Activated naive CD4-positive, alpha-beta T cell treated with anti-CD3 and anti-CD28 coated beads, Interleukin-2, amount 50 U/mL, for 24 hours (primary cell): Measurements from ENCODE around the gene U2AF2.

Experiments
- H3K27ac Mint-ChIP-seq: one replicate; pipeline ENCODE4 v1.8.0; 2021; ENCODE audit warnings: mild to moderate bottlenecking, mixed read lengths
- H3K27me3 Mint-ChIP-seq: one replicate; pipeline ENCODE4 v1.8.0; 2021; ENCODE audit warnings: mixed read lengths
- H3K36me3 Mint-ChIP-seq: one replicate; pipeline ENCODE4 v1.8.0; 2021; ENCODE audit warnings: mixed read lengths
- H3K4me1 Mint-ChIP-seq: one replicate; pipeline ENCODE4 v1.8.0; 2021; ENCODE audit warnings: mixed read lengths
- H3K4me3 Mint-ChIP-seq: one replicate; pipeline ENCODE4 v1.8.0; 2021; ENCODE audit warnings: mild to moderate bottlenecking, mixed read lengths
- H3K9me3 Mint-ChIP-seq: one replicate; pipeline ENCODE4 v1.8.0; 2021; ENCODE audit warnings: mixed read lengths

The U2AF2 gene

DNA sequence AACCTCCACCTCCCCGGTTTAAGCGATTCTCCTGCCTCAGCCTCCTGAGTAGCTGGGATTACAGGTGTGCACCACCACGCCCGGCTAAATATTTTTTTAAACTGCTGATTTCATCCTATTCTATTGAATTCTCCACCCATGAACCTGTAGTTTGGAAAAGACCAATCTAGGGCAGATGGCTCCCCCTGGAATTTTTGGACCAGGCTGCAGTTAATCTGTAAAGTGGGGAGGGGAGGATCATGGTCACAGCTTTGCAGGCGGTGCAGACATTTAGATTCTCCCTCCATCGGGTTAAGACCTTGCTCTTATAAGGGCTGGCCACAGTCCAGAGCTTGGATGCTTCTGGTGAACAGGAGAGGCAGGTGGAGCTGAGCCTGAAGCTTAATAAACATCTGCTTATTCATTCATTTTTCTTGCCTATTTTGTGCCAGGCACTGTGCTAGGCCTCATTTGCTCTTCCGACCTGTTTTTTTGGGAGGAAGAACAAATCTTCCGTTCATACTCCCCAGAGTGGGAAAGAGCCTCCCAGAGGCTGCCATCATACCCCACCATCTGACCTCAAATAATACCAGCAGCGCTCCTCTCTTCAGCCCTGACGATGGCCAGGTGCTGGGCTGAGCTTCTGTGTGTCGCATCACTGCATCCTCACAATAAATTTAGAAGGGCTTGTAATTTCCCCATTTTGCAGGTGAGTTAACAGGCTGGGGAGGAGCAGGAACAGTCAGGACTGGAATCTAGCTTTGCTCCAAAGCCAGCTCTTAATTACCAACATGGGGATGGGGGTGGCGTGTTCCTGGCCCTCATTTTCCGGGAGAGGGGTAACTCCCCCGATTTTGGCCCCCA is 7.7 kb upstream of the U2AF2 start:
- Mint-ChIP-seq H3K36me3 (peaks cover 1% of the 10 kb centered on the region), H3K27ac (peak overlapping the region; percentile 65)

DNA sequence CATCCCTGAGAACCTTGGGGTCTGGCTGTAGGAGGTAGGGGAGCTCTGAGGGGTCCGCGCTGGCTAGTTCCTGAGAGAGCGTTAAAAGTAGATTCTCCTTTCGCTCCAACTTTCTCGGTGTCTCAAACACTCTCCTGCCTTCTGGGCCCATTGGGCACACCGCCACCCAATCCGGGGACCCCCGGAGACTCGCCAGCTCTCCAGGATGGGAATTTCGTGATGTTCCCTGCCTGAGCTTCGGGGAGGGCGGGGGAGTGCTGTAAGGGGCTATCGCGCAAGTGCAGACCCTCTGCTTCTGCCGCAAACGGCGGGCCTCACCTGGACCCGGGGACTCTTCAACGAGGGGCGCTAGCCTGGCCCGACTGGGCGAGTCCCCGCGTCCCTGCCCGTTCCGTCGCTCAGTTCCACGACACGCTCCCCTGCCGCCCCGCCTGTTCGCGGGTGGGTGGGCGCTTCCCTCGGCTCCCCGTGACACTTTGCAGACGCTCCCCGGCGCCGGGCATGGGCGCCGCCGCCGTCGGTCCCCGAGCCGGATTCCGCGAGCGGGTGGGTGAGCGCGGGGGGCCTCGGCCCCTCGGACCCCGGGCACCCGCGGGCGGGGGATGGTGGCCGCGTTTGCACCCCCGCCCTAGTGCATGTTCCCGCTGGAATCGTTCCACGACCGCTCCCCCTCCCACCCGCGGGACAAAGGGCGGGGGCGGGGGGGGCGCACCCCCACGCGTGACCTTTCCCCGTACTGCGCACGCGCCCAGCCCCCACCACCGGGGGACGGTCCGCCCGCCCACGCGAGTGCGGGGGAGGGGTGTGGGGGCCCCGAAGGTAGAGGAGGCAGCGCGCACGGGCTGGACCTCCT is 6.9 kb upstream of the U2AF2 start, which contains the start of gene CCDC106:
TSS of gene CCDC106 (plus strand) at position 481 of the 853 bp plus-strand sequence. CDS start 835 bp downstream, outside the sequence.
- Mint-ChIP-seq H3K4me3 (peak within 1 kb of the TSS; percentile 86), H3K27me3 (no peaks in the 10 kb centered on the region), H3K9me3 (no peaks in the 10 kb centered on the region), H3K4me1 (peaks cover 53% of the 10 kb centered on the region), H3K27ac (peak within 1 kb of the TSS; percentile 76), H3K36me3 (peaks cover 1% of the 10 kb centered on the region)

More for the DNA sequence above, 7.7 kb upstream of the U2AF2 start:
- H3K27me3 Mint-ChIP-seq = no peaks in the 10 kb centered on the region
- peaks cover 57% of the 10 kb centered on the region for H3K4me1 Mint-ChIP-seq
- H3K4me3 Mint-ChIP-seq = peak overlapping the region; percentile 86
- H3K9me3 Mint-ChIP-seq = no peaks in the 10 kb centered on the region

DNA sequence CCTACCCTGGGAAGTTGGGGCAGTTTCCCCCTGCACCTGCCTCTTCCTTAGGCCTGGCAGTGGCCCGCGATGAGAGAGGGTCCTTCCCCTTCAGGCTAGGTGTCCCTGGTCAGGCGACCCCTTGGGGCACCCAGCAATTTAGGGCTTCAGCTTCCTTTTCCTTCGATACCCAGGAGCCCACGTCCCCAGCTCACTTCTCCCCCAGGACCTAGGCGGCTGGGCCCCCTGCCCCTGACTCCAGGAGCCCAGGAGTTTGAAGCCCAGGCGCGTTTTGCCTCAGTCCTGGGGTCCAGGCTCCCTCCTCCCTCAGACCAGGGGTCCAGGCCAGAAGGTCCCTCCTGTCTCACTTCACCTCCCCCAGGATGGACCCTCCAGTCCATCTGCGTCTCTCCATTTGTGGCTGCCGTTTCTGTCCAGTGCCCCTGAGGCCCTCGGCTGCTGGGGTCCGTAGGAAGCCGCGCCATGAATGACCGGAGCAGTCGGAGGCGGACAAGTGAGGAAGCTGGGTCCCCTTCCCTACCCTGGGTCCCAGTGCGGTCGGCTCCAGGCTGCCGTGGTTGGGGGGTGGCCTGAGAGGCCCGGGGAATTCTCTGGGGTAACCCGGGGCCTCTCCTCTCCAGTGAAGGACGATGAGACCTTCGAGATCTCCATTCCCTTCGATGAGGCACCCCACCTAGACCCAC is 6.1 kb upstream of the U2AF2 start:
- Mint-ChIP-seq H3K4me1 (peaks cover 47% of the 10 kb centered on the region), H3K4me3 (peak overlapping the region; percentile 82), H3K36me3 (peaks cover 1% of the 10 kb centered on the region), H3K27ac (peak overlapping the region; percentile 76), H3K27me3 (no peaks in the 10 kb centered on the region), H3K9me3 (no peaks in the 10 kb centered on the region)

DNA sequence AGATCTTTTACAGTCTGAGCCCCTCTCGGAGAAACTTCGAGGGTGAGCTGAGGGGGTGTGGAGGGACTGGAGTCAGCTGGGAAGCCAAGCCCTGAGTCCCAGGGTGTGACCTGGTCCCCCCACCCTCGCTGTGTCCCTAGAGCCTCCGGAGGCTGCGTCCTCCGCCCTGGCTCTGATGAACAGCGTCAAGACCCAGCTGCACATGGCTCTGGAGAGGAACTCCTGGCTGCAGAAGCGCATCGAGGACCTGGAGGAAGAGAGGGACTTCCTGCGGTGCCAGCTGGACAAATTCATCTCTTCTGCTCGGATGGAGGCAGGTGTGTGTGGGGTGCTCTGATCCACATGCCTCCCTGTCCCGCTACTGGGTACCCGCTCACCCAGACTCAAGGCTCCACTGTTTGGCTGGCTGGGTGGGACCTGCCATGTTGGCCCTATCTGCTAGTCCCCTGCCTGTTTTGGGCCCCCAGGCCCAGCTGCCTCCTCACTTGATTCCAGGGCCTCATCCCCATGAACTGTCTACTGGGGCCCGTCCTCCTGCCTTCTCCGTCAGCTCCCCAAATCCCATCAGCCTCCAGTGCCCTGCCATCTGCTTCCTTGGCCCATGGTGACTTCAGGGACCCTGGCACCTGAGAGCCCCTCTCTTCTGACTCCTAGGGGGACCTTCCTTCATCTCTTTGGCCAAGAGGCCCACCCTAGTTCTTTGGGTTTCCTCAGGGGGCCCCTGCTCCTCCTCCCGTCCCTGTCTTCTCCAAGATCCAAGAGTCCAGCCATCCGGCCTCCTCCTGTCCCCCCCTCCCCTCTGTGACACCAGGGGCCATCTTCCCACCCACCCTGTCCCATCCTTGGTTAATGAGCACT is 5.3 kb upstream of the U2AF2 start:
- Mint-ChIP-seq H3K4me1 (peaks cover 41% of the 10 kb centered on the region), H3K27me3 (no peaks in the 10 kb centered on the region), H3K27ac (peak overlapping the region; percentile 88), H3K36me3 (no peaks in the 10 kb centered on the region), H3K9me3 (no peaks in the 10 kb centered on the region), H3K4me3 (peak overlapping the region; percentile 82)

DNA sequence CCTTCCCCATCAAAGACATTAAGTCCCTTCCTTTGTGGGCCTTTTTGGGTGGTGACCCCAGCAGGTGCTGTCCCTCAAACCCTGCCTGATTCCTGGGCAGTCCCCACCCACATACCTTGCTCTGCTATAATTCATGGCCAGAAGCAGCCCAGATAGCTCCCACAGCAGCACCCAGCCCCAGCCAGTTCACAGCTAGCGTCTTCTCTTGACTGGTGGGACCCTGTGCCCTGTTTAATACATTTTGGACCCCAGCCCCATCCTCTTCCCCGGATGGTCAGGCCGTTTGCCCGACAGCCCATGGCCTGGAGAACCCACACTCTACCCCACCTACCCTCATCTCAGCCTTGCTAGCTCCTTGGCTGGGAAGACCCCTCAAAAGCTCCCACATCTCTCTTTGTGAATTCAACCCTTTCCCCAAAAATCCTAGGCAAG is 4.7 kb upstream of the U2AF2 start:
- Mint-ChIP-seq H3K27ac (peak overlapping the region; percentile 79), H3K4me3 (peak overlapping the region; percentile 54), H3K27me3 (no peaks in the 10 kb centered on the region), H3K9me3 (no peaks in the 10 kb centered on the region), H3K36me3 (no peaks in the 10 kb centered on the region), H3K4me1 (peaks cover 38% of the 10 kb centered on the region)

DNA sequence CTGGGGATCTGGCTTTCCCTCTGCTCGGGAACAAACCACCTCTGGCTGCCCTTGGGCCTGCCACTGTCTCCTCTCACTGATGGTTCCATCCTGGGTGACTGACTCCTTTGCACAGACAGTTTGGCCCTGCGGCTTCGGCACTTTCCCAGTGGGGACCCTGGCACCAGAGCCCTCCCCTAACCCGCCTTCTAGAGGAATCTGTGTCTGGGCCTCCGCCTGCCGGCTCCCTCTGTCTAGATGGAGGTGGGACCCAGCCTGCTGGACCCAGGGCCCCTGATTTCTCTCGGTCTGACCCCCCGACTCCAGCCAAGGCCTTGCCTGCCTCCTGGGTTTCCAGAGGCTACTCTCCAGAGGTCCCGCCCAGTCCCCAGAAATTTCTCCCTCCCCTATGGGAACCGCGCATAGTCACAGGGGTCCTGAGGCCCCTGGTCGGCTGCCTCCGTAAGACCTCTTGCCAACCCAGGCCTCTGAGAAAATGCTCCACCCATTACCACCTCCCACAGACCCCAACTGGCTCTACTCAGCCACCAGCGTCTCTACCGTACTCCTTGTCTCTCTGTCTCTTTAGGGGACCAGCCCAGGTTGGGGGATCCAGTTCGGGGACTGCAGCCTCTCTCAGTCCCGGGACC is 4.1 kb upstream of the U2AF2 start:
- no peaks in the 10 kb centered on the region for H3K9me3 Mint-ChIP-seq
- H3K27me3 Mint-ChIP-seq = no peaks in the 10 kb centered on the region
- peaks cover 32% of the 10 kb centered on the region for H3K4me1 Mint-ChIP-seq
- peak overlapping the region; percentile 77 for H3K27ac Mint-ChIP-seq
- H3K4me3 Mint-ChIP-seq = peak overlapping the region; percentile 54
- peaks cover under 1% of the 10 kb centered on the region for H3K36me3 Mint-ChIP-seq

DNA sequence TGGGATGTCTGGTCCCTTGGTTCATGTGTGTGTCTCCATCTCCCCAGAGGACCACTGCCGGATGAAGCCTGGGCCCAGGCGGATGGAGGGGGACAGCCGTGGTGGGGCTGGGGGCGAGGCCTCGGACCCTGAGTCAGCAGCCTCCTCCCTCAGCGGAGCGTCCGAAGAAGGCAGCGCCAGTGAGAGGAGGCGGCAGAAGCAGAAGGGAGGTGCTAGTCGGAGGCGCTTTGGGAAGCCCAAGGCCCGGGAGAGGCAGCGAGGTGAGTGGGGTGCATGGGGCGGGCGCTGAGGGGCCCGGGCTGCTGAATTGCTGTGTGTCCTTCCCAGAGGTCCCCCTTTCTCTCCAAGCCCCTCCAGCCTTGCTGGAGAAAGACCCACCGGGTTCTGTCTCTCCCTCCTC is 3.6 kb upstream of the U2AF2 start:
- H3K4me3 Mint-ChIP-seq = no peak overlapping the region
- H3K36me3 Mint-ChIP-seq = peaks cover 5% of the 10 kb centered on the region
- peaks cover 38% of the 10 kb centered on the region for H3K4me1 Mint-ChIP-seq
- no peak overlapping the region for H3K27ac Mint-ChIP-seq
- no peaks in the 10 kb centered on the region for H3K9me3 Mint-ChIP-seq
- H3K27me3 Mint-ChIP-seq = no peaks in the 10 kb centered on the region

DNA sequence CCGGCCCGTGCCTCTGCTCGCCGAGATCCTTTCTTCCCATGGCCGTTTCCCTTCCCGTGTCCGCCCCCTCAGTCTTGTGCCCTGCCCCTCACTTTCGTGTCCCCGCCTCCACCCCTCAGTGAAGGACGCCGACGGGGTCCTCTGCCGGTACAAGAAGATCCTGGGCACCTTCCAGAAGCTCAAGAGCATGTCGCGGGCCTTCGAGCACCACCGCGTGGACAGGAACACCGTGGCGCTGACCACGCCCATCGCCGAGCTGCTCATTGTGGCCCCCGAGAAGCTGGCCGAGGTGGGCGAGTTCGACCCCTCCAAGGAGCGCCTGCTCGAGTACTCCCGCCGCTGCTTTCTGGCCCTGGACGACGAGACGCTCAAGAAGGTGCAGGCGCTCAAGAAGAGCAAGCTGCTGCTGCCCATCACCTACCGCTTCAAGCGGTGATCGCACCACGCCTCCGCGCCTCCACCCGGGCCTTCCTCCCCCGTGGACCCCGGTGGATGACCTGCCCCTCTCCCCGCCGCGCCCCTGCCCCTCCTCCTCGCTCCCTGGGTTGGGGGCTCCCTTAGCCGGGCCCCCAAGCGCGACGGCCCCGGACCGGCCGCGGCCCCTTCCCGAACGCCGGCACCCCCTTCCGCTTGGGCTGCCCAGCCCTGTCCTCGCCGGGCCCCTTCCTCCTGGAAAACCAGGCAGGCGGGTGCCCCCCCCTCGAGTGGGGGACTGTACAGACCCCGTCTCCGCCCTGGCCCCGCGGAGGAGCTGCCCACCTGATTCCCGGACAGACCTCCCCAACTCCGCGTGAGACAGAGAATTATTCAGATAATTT is 2.3 kb upstream of the U2AF2 start:
- H3K27ac Mint-ChIP-seq = no peak overlapping the region
- H3K27me3 Mint-ChIP-seq = no peaks in the 10 kb centered on the region
- peaks cover 7% of the 10 kb centered on the region for H3K36me3 Mint-ChIP-seq
- H3K4me1 Mint-ChIP-seq = peaks cover 35% of the 10 kb centered on the region
- H3K9me3 Mint-ChIP-seq = no peaks in the 10 kb centered on the region
- no peak overlapping the region for H3K4me3 Mint-ChIP-seq

DNA sequence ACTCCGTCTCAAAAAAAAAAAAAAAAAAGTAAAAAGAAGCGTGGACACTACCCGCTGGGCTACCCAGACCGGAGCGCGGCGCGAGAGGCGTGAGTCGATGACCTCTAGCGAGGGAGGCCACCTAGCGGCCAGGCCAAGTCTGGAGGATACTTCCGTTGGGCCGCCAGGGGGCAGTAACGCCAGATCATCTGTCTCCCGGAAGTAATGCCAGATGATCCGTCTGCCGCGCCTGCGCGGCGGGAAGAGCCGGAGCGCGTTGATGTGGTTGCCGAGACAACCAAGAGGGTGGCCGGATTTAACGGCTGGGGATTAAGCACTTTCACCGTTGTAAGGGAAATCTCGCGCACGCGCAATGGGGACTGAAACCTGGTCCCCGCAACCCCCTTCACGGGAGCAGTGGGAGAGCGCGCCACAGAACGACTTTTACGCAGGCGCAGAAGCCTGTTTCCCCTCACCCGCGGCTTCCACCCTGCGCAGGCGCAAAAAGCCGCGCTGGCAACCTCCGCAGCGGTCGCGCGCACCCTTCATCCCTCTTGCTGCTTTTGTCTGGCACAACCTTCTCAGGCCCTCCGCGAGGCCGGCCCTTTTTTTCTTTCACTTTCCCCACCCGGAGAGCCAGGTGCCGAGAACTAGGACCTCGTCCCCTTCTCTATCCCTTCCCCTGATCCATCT is 1.0 kb upstream of the U2AF2 start:
- peak overlapping the region; percentile 97 for H3K27ac Mint-ChIP-seq

DNA sequence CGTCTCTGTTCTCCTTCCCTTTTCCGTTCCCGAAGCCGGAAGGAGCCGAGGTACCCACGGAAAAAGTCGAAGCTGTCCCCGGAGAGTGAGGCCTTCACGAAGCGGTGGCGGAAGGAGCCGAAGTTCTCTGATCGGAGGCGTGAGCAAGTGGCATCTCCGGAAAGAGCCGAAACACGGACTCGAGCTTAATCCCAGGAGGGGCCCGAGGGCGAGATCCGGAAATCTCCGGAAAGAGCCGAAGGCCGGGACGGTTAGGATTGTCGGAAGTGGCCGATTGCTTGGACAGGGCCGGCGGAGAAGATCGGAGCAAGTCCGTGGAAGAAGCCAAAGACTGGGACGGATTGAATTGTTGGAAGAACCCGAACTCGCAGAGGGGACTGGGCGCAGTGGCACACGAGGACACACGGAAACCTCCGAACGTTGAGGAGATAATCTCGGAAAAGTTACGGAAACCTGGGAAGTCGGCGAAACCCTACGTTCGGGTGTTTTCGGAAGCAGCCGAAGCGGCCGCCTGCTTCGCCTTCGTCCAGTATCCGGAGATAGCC is 440 bp upstream of the U2AF2 start:
- H3K36me3 Mint-ChIP-seq = peaks cover 7% of the 10 kb centered on the region
- H3K27ac Mint-ChIP-seq = peak overlapping the region; percentile 97
- H3K27me3 Mint-ChIP-seq = no peaks in the 10 kb centered on the region
- H3K4me1 Mint-ChIP-seq = peaks cover 39% of the 10 kb centered on the region
- H3K9me3 Mint-ChIP-seq = no peaks in the 10 kb centered on the region
- peak overlapping the region; percentile 93 for H3K4me3 Mint-ChIP-seq

More for the DNA sequence above, 1.0 kb upstream of the U2AF2 start:
- peaks cover 7% of the 10 kb centered on the region for H3K36me3 Mint-ChIP-seq
- H3K9me3 Mint-ChIP-seq = no peaks in the 10 kb centered on the region
- peaks cover 40% of the 10 kb centered on the region for H3K4me1 Mint-ChIP-seq
- no peaks in the 10 kb centered on the region for H3K27me3 Mint-ChIP-seq
- peak overlapping the region; percentile 93 for H3K4me3 Mint-ChIP-seq

DNA sequence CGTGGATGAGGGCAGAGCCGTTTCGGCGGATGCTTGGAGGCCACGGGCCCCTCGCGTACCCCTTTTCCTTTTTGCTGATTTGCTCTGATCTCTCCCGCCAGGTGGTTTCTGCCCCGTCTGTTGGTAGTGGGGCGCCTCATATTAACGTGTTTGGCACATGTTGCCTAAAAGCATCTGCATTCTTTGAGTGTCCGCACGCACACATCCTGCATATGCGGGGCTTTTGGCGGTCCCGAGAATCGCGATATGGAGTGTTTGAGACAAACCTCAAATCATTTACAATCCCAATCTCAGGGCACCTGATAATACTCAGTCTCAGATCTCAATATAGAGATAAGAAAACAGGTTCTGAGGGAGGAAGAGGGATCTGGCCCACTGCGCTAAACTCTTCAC is 809 bp downstream of the U2AF2 start:
- H3K4me1 Mint-ChIP-seq = peaks cover 40% of the 10 kb centered on the region
- no peaks in the 10 kb centered on the region for H3K9me3 Mint-ChIP-seq
- no peaks in the 10 kb centered on the region for H3K27me3 Mint-ChIP-seq
- H3K4me3 Mint-ChIP-seq = peak overlapping the region; percentile 93
- H3K36me3 Mint-ChIP-seq = peaks cover 7% of the 10 kb centered on the region
- H3K27ac Mint-ChIP-seq = peak overlapping the region; percentile 99

DNA sequence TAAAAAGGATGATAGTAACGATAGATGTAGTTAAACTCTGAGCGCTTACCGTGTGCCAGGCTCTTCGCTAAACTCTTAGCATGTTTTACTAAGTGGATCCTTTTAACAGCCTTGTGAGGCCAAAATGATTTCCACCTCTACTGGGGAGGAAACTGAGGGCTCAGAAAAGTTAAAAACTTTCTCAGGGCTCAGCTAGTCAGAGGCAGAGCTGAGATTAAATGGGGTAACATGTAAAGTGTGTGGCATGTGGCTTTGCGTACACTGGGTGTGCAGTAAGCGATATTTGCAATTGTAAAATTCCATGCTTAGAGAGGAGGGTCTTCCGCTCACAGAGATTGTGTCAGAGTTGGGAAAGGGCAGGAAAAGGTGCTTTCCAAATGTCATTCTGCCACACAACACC is 1.7 kb downstream of the U2AF2 start:
- no peaks in the 10 kb centered on the region for H3K9me3 Mint-ChIP-seq
- no peaks in the 10 kb centered on the region for H3K27me3 Mint-ChIP-seq
- H3K4me1 Mint-ChIP-seq = peaks cover 36% of the 10 kb centered on the region
- H3K36me3 Mint-ChIP-seq = peaks cover 7% of the 10 kb centered on the region
- peak overlapping the region; percentile 93 for H3K4me3 Mint-ChIP-seq
- peak overlapping the region; percentile 99 for H3K27ac Mint-ChIP-seq
